Right lobe of liver (tissue), 6 donors: ENCODE data around the gene PEPD. TPM values are rescaled to one million over a fixed set of nuclear protein-coding genes. Genes with fewer than 3 reads are reported as not detected.

ENCODE experiments used
- ATAC-seq, 4 donors: fragments of 200-7000 bp; cut with Tn5 transposase; one replicate each; pipeline ENCODE4 v1.9.1; 2020; ENCODE audit warnings: mild to moderate bottlenecking in 4 of 4, moderate library complexity in 4 of 4
- DNase-seq, 3 donors: peaks; one replicate each; pipeline ENCODE4 v3.0.0-alpha.2; 2020
- H3K27ac ChIP-seq, 3 donors: fragments of 200-600 bp; one replicate each; pipeline ENCODE4 v1.8.0; 2022
- H3K27me3 ChIP-seq, 2 donors: fragments of 200-600 bp; one replicate each; pipeline ENCODE4 v1.8.0; 2022
- H3K36me3 ChIP-seq, 4 donors: fragments of 200-600 bp; sonication (generic) in 1 of 4; one replicate each; pipeline versions ENCODE4 v1.5.1 to v1.8.0; 2017 to 2022; ENCODE audit warnings: control low read depth in 1 of 4
- H3K4me1 ChIP-seq, 4 donors: fragments of 200-600 bp; sonication (generic) in 1 of 4; one replicate each; pipeline versions ENCODE4 v1.5.1 to v1.8.0; 2017 to 2022; ENCODE audit warnings: control low read depth in 1 of 4
- H3K4me3 ChIP-seq, 3 donors: fragments of 200-600 bp; one replicate each; pipeline ENCODE4 v1.8.0; 2022
- H3K9me3 ChIP-seq, 4 donors: fragments of 200-600 bp; sonication (generic) in 1 of 4; one replicate each; pipeline versions ENCODE4 v1.5.1 to v1.8.0; 2017 to 2022; ENCODE audit warnings: control low read depth in 1 of 4
- POLR2A ChIP-seq: fragments of 450-650 bp; IDR thresholded peaks from one replicate; pipeline ENCODE4 v1.6.1; 2017; ENCODE audit warnings: antibody characterized with exemption, mild to moderate bottlenecking
- WGBS: methylation state at CpG from one replicate; pipeline ENCODE4 v1.1.6; 2018; ENCODE audit warnings: low coverage, low lambda C conversion rate; ENCODE audit not compliant: insufficient coverage; ENCODE audit errors: missing lambda C conversion rate; 5-methylcytosine and 5-hydroxymethylcytosine counted together
- intact Hi-C, 2 donors: fragments of 100-400 bp; cut with DNase I; formaldehyde crosslinking; loops; one replicate each; pipeline versions ENCODE4 v1.11.2 to v1.14.1; 2022
- total RNA-seq, 6 experiments: library from RNA; depleted of rRNA in 2 of 6; stranded (reverse); fragments of >200 nt in 2 of 6; fragmentation: NEBNext Ultra II Directional in 3 of 6; extraction: Animal tissue kit (Norgen Biotek cat#: 25700) in 3 of 6; gene quantifications; one replicate each; pipeline versions ENCODE4 v1.1.0 to v1.2.4, GENCODE V29; 2016 to 2023
- TF ChIP-seq, protein P1 (sequence below), 4 donors: fragments of 200-600 bp in 3 of 4; fragments of 450-650 bp in 1 of 4; IDR thresholded peaks; one replicate each; pipeline versions ENCODE4 v1.5.1 to v1.8.0; 2016 to 2022; ENCODE audit warnings: antibody characterized with exemption in 4 of 4, mild to moderate bottlenecking in 2 of 4
- donor health status: DM: no; HTN: yes; CAD: no.
- donor health status: DM: no; HTN: no; CAD: no.
- donor health status: DM: no; HTN: no; CAD: no.
- donor health status: DM: no; HTN: yes; CAD: no.
- donor health status: DM: no; HTN: yes; CAD: no.

The PEPD gene
- total RNA-seq, 6 experiments from 2014 or later: 121 to 261 (median 167) TPM

DNA sequence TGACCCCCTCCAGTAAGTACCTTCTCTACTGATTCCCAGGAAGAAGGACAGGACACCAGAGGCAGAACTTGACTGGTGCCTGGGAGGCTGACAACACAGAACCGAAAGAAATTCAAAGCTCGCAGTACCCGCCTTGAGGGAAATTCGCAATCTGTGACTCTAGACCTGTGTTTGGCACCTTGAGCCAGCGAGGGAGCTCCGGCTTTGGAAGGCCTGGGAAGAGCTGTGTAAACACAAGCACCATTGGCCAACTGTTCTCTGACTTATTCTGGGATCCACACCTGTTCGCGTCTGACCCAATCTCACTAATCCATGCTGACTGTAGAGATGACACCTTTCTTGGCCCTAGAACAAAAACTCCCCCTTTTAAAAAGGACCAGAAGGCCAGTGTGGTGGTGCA, 97.4 kb downstream of the PEPD start:
- Histone ChIP-seq H3K27ac (no peak overlapping the region), H3K4me3 (no peak overlapping the region), H3K4me1 (no peaks in the 10 kb centered on the region), H3K27me3 (no peaks in the 10 kb centered on the region), H3K9me3 (no peaks in the 10 kb centered on the region), H3K36me3 (peaks cover 0 to 4% (median 0%) of the 10 kb centered on the region in 4 donors)
- 78% methylated on average over 4 of the region's 8 CpGs for WGBS
- ATAC-seq: no peak
- no peak for DNase-seq
- intact Hi-C loops: no loop called here
- TF ChIP-seq POLR2A: no peak
- TF ChIP-seq, protein P1, sequence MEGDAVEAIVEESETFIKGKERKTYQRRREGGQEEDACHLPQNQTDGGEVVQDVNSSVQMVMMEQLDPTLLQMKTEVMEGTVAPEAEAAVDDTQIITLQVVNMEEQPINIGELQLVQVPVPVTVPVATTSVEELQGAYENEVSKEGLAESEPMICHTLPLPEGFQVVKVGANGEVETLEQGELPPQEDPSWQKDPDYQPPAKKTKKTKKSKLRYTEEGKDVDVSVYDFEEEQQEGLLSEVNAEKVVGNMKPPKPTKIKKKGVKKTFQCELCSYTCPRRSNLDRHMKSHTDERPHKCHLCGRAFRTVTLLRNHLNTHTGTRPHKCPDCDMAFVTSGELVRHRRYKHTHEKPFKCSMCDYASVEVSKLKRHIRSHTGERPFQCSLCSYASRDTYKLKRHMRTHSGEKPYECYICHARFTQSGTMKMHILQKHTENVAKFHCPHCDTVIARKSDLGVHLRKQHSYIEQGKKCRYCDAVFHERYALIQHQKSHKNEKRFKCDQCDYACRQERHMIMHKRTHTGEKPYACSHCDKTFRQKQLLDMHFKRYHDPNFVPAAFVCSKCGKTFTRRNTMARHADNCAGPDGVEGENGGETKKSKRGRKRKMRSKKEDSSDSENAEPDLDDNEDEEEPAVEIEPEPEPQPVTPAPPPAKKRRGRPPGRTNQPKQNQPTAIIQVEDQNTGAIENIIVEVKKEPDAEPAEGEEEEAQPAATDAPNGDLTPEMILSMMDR (IDR thresholded peaks at IDR 0.05): no peak

- Histone ChIP-seq H3K4me3 (no peak overlapping the region), H3K4me1 (no peaks in the 10 kb centered on the region), H3K9me3 (no peaks in the 10 kb centered on the region), H3K27me3 (no peaks in the 10 kb centered on the region), H3K36me3 (peaks cover 0 to 4% (median 0%) of the 10 kb centered on the region in 4 donors), H3K27ac (no peak overlapping the region)
- no peak for ATAC-seq
- WGBS: 96% methylated on average over 3 of the region's 3 CpGs
- intact Hi-C loops: no loop called here
- TF ChIP-seq, protein P1 (IDR thresholded peaks at IDR 0.05): no peak
- TF ChIP-seq POLR2A: no peak
- DNase-seq: no peak
Observed at GRCh38 chr19:33422369-33423180, 99.0 kb downstream of the PEPD start.

DNA sequence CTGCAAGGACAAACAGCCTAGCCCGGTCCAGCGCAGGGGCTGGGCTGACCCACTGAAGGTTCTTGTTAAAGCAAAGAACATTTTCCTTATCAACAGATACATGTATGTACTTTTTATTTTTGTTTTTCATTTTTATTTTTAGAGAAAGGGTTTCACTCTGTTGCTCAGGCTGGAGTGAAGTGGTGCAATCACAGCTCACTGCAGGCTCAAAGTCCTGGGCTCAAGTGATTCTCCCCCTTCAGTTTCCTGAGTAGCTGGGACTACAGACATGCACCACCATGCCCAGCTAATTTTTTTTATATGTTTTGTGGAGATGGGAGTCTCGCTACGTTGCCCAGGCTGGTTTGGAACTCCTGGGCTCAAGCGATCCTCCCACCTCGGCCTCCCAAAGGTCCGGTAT, 100.2 kb downstream of the PEPD start:
- Histone ChIP-seq H3K27ac (no peak overlapping the region), H3K4me1 (no peaks in the 10 kb centered on the region), H3K9me3 (no peaks in the 10 kb centered on the region), H3K4me3 (no peak overlapping the region), H3K36me3 (peaks cover 0 to 4% (median 0%) of the 10 kb centered on the region in 4 donors), H3K27me3 (no peaks in the 10 kb centered on the region)
- WGBS: 97% methylated on average over 6 of the region's 7 CpGs
- intact Hi-C loops: no loop called here
- TF ChIP-seq, protein P1 (IDR thresholded peaks at IDR 0.05): no peak
- no peak for TF ChIP-seq POLR2A
- ATAC-seq (no peak), DNase-seq (peak in 1 of 3 donors; percentile 11)

- no peak for ATAC-seq
- Histone ChIP-seq H3K27ac (no peak overlapping the region), H3K9me3 (no peaks in the 10 kb centered on the region), H3K36me3 (peaks cover 0 to 4% (median 0%) of the 10 kb centered on the region in 4 donors), H3K4me1 (no peaks in the 10 kb centered on the region), H3K27me3 (no peaks in the 10 kb centered on the region), H3K4me3 (no peak overlapping the region)
- peak in 1 of 3 donors; percentile 22 for DNase-seq
- intact Hi-C loops: no loop called here
- TF ChIP-seq POLR2A: no peak
- TF ChIP-seq, protein P1 (IDR thresholded peaks at IDR 0.05): no peak
- 98% methylated on average over 9 of the region's 9 CpGs for WGBS
Observed at GRCh38 chr19:33420821-33421220, 100.8 kb downstream of the PEPD start.
